Right atrium auricular region (tissue), 2 donors: ENCODE results near the gene EME1. TPM values are rescaled to one million over a fixed set of nuclear protein-coding genes. Genes with fewer than 3 reads are reported as not detected.

Experiments used
- DNase-seq: peaks from one replicate; pipeline ENCODE4 v3.0.0-alpha.2; 2019; ENCODE audit warnings: low spot score
- H3K27ac ChIP-seq, 2 donors: fragments of 200-600 bp; sonication (generic); 1 replicate in 1 of 2; 2 replicates in 1 of 2; pipeline ENCODE4 v1.5.1; 2016 to 2019
- H3K27me3 ChIP-seq, 2 donors: fragments of 200-600 bp; sonication (generic); one replicate each; pipeline versions ENCODE4 v1.5.1 to v1.6.0; 2017 to 2019
- H3K36me3 ChIP-seq: fragments of 200-600 bp; sonication (generic); one replicate; pipeline ENCODE4 v1.5.1; 2016
- H3K4me1 ChIP-seq, 2 donors: fragments of 200-600 bp; sonication (generic); one replicate each; pipeline versions ENCODE4 v1.5.1 to v1.6.0; 2017 to 2019
- H3K4me3 ChIP-seq, 2 donors: fragments of 200-600 bp; sonication (generic); 1 replicate in 1 of 2; 2 replicates in 1 of 2; pipeline ENCODE4 v1.5.1; 2017 to 2019; ENCODE audit warnings: mild to moderate bottlenecking in 1 of 2, moderate library complexity in 1 of 2
- H3K9me3 ChIP-seq, 2 donors: fragments of 200-600 bp; sonication (generic); one replicate each; pipeline ENCODE4 v1.5.1; 2019
- CTCF ChIP-seq, 2 donors: fragments of 200-600 bp; sonication (generic); IDR thresholded peaks; one replicate each; pipeline ENCODE4 v1.5.1; 2019; ENCODE audit warnings: antibody characterized with exemption in 2 of 2
- total RNA-seq, 2 donors: library from RNA; depleted of rRNA; stranded (reverse); fragments of >200 nt; gene quantifications; one replicate each; pipeline ENCODE4 v1.1.0, GENCODE V29; 2016

The EME1 gene
- total RNA-seq, 2 donors from 2014 or later, result 0.33 TPM; not detected in 1

- no peak overlapping the region for H3K4me3 ChIP-seq
- DNase-seq, result no peak
- no peak overlapping the region for H3K27ac ChIP-seq
- TF ChIP-seq CTCF (IDR thresholded peaks at IDR 0.05), result no peak
- peaks cover 0 to 40% of the 10 kb centered on the region in 2 donors for H3K4me1 ChIP-seq
- H3K36me3 ChIP-seq, result no peaks in the 10 kb centered on the region
- no peaks in the 10 kb centered on the region for H3K27me3 ChIP-seq
- H3K9me3 ChIP-seq, result no peaks in the 10 kb centered on the region
Observed at GRCh38 chr17:50422738-50423137, 49.7 kb downstream of the EME1 start.

GRCh38 chr17:50423553-50424159 lies 50.6 kb downstream of the EME1 start:
- Histone ChIP-seq H3K27ac (no peak overlapping the region), H3K4me1 (peaks cover 0 to 49% of the 10 kb centered on the region in 2 donors), H3K27me3 (no peaks in the 10 kb centered on the region), H3K9me3 (no peaks in the 10 kb centered on the region), H3K36me3 (no peaks in the 10 kb centered on the region), H3K4me3 (no peak overlapping the region)
- peak; percentile 75 for DNase-seq
- no peak for TF ChIP-seq CTCF (IDR thresholded peaks at IDR 0.05)

- H3K4me1 ChIP-seq, result peaks cover 0 to 52% of the 10 kb centered on the region in 2 donors
- TF ChIP-seq CTCF (IDR thresholded peaks at IDR 0.05), result no peak
- DNase-seq, result no peak
- H3K4me3 ChIP-seq, result no peak overlapping the region
- peak overlapping the region; percentile 86 to 92 for H3K27ac ChIP-seq
- H3K9me3 ChIP-seq, result no peaks in the 10 kb centered on the region
- H3K27me3 ChIP-seq, result no peaks in the 10 kb centered on the region
- no peaks in the 10 kb centered on the region for H3K36me3 ChIP-seq
Observed at GRCh38 chr17:50424246-50424995, 51.4 kb downstream of the EME1 start.

GRCh38 chr17:50424996-50425681 lies 52.1 kb downstream of the EME1 start:
- peaks cover 0 to 52% of the 10 kb centered on the region in 2 donors for H3K4me1 ChIP-seq
- no peak for DNase-seq
- H3K9me3 ChIP-seq, result no peaks in the 10 kb centered on the region
- peak overlapping the region; percentile 58 to 75 for H3K4me3 ChIP-seq
- H3K27me3 ChIP-seq, result no peaks in the 10 kb centered on the region
- H3K36me3 ChIP-seq, result no peaks in the 10 kb centered on the region
- H3K27ac ChIP-seq, result peak overlapping the region; percentile 86 to 92
- no peak for TF ChIP-seq CTCF (IDR thresholded peaks at IDR 0.05)

- DNase-seq, result peak; percentile 78
- TF ChIP-seq CTCF (IDR thresholded peaks at IDR 0.05), result no peak
- Histone ChIP-seq H3K4me1 (peaks cover 0 to 48% of the 10 kb centered on the region in 2 donors), H3K9me3 (no peaks in the 10 kb centered on the region), H3K27me3 (no peaks in the 10 kb centered on the region), H3K27ac (peak within 1 kb of the TSS; percentile 86 to 92), H3K36me3 (no peaks in the 10 kb centered on the region), H3K4me3 (peak within 1 kb of the TSS; percentile 58 to 75)
Observed at GRCh38 chr17:50425682-50426471, 52.8 kb downstream of the EME1 start, which contains the start of gene ACSF2. Gene ACSF2, plus strand, starts transcription at chr17:50426218. Its CDS starts 44 bp downstream, at chr17:50426262.
